T-helper 22 cell (primary cell): Measurements from ENCODE around the gene SRC.

ENCODE experiments used
- DNase-seq: peaks from one replicate; pipeline ENCODE4 v3.0.0-alpha.2; 2020; ENCODE audit warnings: low read depth

The SRC gene

DNA sequence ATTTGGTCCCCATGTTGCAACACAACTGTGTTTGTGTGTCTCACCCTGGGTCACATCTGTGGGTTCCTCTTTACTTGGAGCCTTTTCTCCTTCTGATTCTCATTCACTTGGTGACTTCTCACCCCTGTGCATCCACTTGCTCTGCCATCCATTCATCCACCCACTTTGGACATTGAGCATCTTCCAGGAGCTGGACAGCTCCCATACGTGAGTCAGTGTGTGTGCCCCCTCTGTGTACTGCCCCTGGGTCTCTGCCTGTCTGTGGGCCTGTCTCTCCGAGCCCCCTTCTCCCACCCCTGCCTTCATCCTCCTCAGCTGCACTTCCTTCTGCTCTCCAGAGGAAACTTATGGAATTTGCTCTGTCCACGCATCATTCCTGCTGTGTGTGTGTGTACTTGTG is 107.3 kb downstream of the SRC start:
- DNase-seq: no peak

DNA sequence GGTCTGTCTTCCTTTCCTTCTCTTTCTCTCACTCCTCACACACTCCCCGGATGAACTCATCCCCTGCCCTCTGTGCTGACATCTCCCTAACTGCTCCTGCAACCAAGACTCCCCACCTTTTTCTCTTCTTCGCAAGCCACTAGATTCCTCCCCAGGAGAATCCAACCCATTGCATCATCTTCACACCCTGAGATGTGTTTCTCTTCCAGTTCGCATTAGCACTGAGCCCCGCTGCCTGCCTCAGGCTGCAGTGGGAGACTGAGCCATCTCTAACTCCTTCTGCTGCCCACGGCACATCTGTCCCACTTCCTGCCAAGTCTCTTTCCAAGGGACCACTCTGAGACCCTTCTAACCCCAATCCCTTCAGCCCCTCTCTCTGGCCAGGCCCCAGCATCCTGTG is 107.9 kb downstream of the SRC start:
- DNase-seq: no peak

DNA sequence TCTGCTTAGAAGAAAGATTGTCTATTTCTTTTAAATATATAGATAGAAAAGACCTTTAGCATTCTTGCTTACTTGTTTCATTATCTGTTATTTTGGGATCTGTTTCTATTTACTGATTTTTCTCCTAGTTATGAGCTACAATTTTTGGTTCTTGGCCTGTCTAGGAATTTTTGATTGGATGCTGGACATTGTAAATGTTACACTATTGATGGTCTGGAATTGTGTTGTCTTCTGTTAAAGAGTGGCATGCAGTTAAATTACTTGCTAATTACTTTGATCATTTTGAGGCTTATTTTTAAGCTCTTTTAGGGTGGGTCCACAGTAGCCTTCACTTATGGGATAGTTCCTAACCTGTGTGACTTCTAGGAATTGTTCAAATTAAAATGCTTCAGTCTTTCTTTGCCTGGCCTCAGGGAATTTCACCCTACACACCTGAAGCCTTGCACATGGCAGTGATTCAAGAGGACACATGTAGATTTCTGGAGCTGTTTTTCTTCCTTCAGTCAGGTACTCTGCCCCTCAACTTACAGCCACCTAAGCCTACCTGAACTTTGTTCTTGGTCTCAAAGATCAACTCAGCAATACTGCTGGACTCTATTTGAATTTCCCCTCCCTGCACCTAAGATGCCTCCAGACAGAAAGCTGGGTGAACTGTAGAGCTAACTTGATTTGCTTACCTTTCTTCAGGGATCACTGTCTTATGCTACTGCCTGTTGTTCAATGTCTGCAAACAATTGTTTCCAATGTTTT is 108.9 kb downstream of the SRC start:
- no peak for DNase-seq
